LNCAP (cell line): ENCODE measurements around the gene CDH12.

Experiments
- TF ChIP-seq, protein P1 (sequence below): fragments of 450-650 bp; IDR thresholded peaks from 2 replicates; pipeline ENCODE4 v1.5.1; 2017; ENCODE audit warnings: mild to moderate bottlenecking

CDH12 gene

DNA sequence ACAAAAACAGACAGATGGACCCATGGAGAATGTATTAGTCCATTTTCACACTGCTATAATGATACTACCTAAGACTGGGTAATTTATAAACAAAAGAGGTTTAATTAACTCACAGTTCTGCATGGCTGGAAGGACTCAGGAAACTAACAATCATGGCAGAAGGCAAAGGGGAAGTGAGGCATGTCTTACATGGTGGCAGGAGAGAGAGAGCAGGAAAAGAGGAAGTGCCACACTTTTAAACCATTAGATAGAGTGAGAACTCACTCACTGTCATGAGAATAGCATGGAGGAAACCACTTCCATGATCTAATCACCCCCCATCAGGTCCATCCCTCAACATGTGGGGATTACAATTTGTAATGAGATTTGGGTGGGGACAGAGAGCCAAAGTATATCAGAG is 808.9 kb downstream of the CDH12 start:
- TF ChIP-seq, protein P1, sequence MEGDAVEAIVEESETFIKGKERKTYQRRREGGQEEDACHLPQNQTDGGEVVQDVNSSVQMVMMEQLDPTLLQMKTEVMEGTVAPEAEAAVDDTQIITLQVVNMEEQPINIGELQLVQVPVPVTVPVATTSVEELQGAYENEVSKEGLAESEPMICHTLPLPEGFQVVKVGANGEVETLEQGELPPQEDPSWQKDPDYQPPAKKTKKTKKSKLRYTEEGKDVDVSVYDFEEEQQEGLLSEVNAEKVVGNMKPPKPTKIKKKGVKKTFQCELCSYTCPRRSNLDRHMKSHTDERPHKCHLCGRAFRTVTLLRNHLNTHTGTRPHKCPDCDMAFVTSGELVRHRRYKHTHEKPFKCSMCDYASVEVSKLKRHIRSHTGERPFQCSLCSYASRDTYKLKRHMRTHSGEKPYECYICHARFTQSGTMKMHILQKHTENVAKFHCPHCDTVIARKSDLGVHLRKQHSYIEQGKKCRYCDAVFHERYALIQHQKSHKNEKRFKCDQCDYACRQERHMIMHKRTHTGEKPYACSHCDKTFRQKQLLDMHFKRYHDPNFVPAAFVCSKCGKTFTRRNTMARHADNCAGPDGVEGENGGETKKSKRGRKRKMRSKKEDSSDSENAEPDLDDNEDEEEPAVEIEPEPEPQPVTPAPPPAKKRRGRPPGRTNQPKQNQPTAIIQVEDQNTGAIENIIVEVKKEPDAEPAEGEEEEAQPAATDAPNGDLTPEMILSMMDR, result no peak

DNA sequence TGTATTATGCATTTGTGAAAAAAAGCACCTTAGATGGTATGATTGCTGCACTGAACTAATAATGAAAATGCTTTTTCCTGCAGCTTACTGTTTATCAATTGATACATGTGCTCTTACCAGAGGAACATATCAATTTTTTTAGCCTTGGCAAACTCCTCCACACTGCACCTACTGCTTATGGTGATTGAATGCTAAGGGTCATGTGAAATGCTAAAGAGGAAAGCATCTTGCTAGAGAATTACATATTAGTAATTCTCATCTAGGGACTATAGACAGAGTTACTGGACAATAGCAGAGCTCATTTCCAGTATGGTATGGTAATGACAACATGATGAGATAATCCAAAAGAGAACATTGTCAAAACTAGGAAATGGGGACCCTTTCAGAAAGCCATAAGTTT is 817.1 kb downstream of the CDH12 start:
- TF ChIP-seq, protein P1, result no peak

- TF ChIP-seq, protein P1, result no peak
Observed at GRCh38 chr5:22033066-22033465, 820.1 kb downstream of the CDH12 start.

DNA sequence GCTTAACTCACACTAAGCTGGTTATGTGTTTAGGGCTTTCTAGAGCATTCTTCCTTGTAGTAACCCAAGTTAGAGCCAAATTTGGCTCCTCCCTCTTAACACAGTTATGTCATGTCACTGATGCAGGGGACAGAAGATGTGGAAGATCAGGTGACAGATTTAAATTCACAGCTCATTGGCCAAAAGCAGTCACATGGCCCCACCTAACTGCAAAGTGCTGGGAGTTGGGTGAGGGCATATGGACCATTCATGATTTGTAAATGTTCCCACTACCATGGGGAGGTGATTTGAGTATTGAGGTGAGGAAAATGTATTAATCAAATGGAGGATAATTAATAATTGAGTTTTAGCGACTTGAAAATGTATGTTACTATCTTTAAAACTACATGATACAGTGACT is 829.4 kb downstream of the CDH12 start:
- TF ChIP-seq, protein P1, result no peak

GRCh38 chr5:21931116-21931515 is 922.0 kb downstream of the CDH12 start:
- TF ChIP-seq, protein P1, result no peak

GRCh38 chr5:21919414-21920022 is 933.6 kb downstream of the CDH12 start:
- TF ChIP-seq, protein P1, result peak; percentile 92

DNA sequence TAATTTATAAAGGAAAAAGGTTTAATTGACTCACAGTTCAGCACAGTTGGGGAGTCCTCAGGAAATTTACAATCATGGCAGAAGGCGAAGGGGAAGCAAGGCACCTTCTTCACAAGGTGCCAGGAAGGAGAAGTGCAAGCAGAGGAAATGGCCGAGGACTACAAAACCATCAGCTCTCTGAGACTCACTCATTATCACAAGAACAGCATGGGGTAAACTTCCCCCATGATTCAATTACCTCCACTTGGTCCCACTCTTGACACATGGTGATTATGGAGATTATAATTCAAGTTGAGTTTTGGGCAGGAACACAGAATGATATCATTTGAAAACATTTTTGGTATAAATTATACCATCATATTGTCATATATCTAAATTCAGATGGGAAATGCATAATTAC is 934.7 kb downstream of the CDH12 start:
- TF ChIP-seq, protein P1, result no peak

GRCh38 chr5:21910731-21911130 is 942.4 kb downstream of the CDH12 start:
- TF ChIP-seq, protein P1, result no peak
